Lower leg skin (tissue), 3 donors: ENCODE results near the gene ROBO1.

ENCODE experiments used
- POLR2A ChIP-seq, 2 donors: fragments of 450-650 bp; IDR thresholded peaks; one replicate each; pipeline ENCODE4 v1.6.1; 2016 to 2017; ENCODE audit warnings: antibody characterized with exemption in 2 of 2, mild to moderate bottlenecking in 1 of 2, moderate library complexity in 1 of 2
- TF ChIP-seq, protein P1 (sequence below), 3 donors: fragments of 450-650 bp; IDR thresholded peaks; one replicate each; pipeline ENCODE4 v1.5.1; 2016; ENCODE audit warnings: antibody characterized with exemption in 3 of 3, mild to moderate bottlenecking in 3 of 3, moderate library complexity in 2 of 3

GRCh38 chr3:79310016-79310415 lies 457.8 kb downstream of the ROBO1 start:
- no peak for TF ChIP-seq POLR2A (IDR thresholded peaks at IDR 0.05)
- TF ChIP-seq, protein P1, sequence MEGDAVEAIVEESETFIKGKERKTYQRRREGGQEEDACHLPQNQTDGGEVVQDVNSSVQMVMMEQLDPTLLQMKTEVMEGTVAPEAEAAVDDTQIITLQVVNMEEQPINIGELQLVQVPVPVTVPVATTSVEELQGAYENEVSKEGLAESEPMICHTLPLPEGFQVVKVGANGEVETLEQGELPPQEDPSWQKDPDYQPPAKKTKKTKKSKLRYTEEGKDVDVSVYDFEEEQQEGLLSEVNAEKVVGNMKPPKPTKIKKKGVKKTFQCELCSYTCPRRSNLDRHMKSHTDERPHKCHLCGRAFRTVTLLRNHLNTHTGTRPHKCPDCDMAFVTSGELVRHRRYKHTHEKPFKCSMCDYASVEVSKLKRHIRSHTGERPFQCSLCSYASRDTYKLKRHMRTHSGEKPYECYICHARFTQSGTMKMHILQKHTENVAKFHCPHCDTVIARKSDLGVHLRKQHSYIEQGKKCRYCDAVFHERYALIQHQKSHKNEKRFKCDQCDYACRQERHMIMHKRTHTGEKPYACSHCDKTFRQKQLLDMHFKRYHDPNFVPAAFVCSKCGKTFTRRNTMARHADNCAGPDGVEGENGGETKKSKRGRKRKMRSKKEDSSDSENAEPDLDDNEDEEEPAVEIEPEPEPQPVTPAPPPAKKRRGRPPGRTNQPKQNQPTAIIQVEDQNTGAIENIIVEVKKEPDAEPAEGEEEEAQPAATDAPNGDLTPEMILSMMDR (IDR thresholded peaks at IDR 0.05), result no peak
